GM21529 (cell line): Measurements from ENCODE around the gene STARD4.

Experiments used
- ATAC-seq: cut with Tn5 transposase; IDR thresholded peaks from one replicate; pipeline ENCODE4 v1.9.1; 2021; ENCODE audit not compliant: unreplicated experiment

The STARD4 gene

GRCh38 chr5:111512375-111513130 lies at the start of gene STARD4:
STARD4 (minus strand) TSS chr5:111512535; CDS start chr5:111507433, 5,102 bp downstream.
- ATAC-seq = peak; percentile 93

GRCh38 chr5:111559680-111560079 lies 47.3 kb upstream of the STARD4 start:
- ATAC-seq = no peak

- ATAC-seq = no peak
These were observed 45.4 kb upstream of the STARD4 start for GRCh38 chr5:111557686-111558085.

GRCh38 chr5:111557111-111557510 lies 44.8 kb upstream of the STARD4 start:
- ATAC-seq = no peak

GRCh38 chr5:111556501-111556900 lies 44.2 kb upstream of the STARD4 start:
- no peak for ATAC-seq

GRCh38 chr5:111555760-111556159 lies 43.4 kb upstream of the STARD4 start:
- no peak for ATAC-seq

GRCh38 chr5:111553868-111554267 lies 41.5 kb upstream of the STARD4 start:
- ATAC-seq = no peak

- ATAC-seq = no peak
These were observed 40.6 kb upstream of the STARD4 start for GRCh38 chr5:111552896-111553295.

GRCh38 chr5:111552492-111552891 lies 40.2 kb upstream of the STARD4 start:
- no peak for ATAC-seq

- ATAC-seq = no peak
These were observed 39.4 kb upstream of the STARD4 start for GRCh38 chr5:111551569-111552275.

- no peak for ATAC-seq
These were observed 38.8 kb upstream of the STARD4 start for GRCh38 chr5:111551161-111551560.

- ATAC-seq = peak; percentile 93
These were observed 38.1 kb upstream of the STARD4 start for GRCh38 chr5:111550282-111551020.

- ATAC-seq = no peak
These were observed 36.8 kb upstream of the STARD4 start for GRCh38 chr5:111548992-111549649.

- ATAC-seq = no peak
These were observed 36.1 kb upstream of the STARD4 start for GRCh38 chr5:111548348-111548950.

- no peak for ATAC-seq
These were observed 32.7 kb upstream of the STARD4 start for GRCh38 chr5:111545031-111545430.

GRCh38 chr5:111537141-111538024 lies 25.0 kb upstream of the STARD4 start:
- no peak for ATAC-seq

GRCh38 chr5:111535879-111536549 lies 23.7 kb upstream of the STARD4 start:
- ATAC-seq = no peak

GRCh38 chr5:111532886-111533582 lies 20.7 kb upstream of the STARD4 start:
- no peak for ATAC-seq

GRCh38 chr5:111530298-111530740 lies 18.0 kb upstream of the STARD4 start:
- peak; percentile 94 for ATAC-seq
